Skin epidermis (tissue), 12 donors: ENCODE data around the gene GMNN.
"Not testable (repeated sequence)": the region's sequence is repeated elsewhere in the genome, so short reads cannot be mapped to it uniquely, and the experiment has no call there.

Source experiments
- H3K27ac ChIP-seq, 21 experiments: fragments of 200-600 bp; sonication (generic) in 11 of 21; one replicate each; pipeline ENCODE4 v1.5.0; 2020; ENCODE audit warnings: mild to moderate bottlenecking in 3 of 21, inconsistent platforms in 2 of 21, moderate library complexity in 2 of 21
- H3K4me3 ChIP-seq, 7 experiments: fragments of 200-600 bp; sonication (generic) in 2 of 7; one replicate each; pipeline ENCODE4 v1.5.0; 2020; ENCODE audit warnings: inconsistent platforms in 2 of 7, mild to moderate bottlenecking in 2 of 7, moderate library complexity in 1 of 7

Gene GMNN

DNA sequence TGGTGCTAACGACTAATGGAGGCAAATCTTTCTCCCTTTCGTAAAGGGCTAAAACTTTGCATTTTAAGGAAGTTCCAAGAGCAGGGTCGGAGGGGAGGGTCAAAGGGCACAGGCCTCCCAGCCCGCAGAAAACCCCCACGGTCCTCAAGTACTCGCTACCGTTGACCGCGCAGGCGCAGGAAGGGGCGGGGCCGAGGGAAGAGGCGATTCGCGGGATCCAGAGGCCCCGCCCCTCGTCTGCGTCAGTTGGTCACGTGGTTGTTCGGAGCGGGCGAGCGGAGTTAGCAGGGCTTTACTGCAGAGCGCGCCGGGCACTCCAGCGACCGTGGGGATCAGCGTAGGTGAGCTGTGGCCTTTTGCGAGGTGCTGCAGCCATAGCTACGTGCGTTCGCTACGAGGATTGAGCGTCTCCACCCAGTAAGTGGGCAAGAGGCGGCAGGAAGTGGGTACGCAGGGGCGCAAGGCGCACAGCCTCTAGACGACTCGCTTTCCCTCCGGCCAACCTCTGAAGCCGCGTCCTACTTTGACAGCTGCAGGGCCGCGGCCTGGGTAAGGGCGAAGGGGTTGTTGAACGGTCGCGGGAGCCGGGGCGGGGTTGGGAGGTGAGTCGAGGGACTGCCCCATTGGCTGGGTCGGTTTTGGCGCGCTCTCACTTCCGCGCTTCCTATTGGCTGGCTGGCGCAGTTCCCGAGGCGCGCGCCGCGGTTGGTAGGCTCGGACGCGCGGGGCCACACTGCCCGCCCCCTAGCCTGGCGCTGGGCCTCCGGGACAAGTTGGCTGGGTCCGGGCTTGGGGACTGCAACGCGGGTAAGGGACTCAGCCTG is at the start of gene GMNN:
Gene GMNN (plus strand): TSS at position 242 of the 824 bp plus-strand sequence. CDS start 2,310 bp downstream, outside the sequence.
- Histone ChIP-seq H3K27ac (peak within 1 kb of the TSS in 20 of 21 experiments; percentile 72 to 94 (median 86)), H3K4me3 (peak within 1 kb of the TSS; percentile 93 to 100 (median 100))

GRCh38 chr6:24730653-24731052 is 44.1 kb upstream of the GMNN start:
- not testable (repeated sequence) for H3K27ac ChIP-seq, H3K4me3 ChIP-seq

DNA sequence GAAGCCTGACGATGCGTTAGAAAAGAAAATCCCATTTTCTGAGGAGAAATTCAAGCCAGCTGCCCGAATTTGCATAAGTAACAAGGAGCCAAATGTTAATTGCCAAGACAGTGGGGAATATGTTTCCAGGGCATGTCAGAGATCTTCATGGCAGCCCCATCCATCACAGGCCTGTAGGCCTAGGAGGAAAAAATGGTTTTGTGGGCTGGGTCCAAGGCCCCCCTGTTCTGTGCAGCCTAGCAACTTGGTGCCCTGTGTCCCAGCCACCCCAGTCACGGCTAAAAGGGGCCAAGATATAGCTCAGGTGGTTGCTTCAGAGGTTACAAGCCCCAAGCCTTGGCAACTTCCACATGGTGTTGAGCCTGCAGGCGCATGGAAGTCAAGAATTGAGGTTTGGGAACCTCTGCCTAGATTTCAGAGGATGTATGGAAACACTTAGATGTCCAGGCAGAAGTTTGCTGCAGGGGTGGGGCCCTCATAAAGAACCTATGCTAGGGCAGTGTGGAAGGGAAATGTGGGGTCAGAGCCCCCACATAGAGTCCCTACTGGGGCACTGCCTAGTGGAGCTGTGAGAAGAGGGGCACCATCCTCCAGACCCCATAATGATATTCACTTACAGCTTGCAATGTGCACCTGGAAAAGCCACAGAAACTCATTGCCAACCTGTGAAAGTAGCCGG is 43.1 kb upstream of the GMNN start:
- H3K4me3 ChIP-seq, H3K27ac ChIP-seq: not testable (repeated sequence)

DNA sequence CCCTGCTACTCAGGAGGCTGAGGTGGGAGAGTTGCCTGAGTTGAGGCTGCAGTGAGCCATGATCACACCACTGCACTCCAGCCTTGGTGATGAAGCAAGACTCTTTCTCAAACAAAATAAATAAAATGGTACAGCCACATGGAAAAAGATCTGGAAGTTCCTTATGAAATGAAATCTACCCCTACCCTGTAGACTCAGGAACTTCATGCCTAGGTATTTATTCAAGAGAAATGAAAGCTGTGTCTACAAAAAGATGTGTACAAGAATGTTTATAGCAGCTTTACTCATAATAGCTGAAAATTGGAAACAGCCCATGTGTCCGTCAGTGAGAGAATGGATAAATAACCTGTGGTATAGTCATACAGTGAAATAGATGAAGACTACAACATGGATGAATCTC is 40.6 kb upstream of the GMNN start:
- Histone ChIP-seq H3K27ac (no peak overlapping the region), H3K4me3 (no peak overlapping the region)

- not testable (repeated sequence) for H3K27ac ChIP-seq, H3K4me3 ChIP-seq
These were observed 40.0 kb upstream of the GMNN start for GRCh38 chr6:24734710-24735109.

DNA sequence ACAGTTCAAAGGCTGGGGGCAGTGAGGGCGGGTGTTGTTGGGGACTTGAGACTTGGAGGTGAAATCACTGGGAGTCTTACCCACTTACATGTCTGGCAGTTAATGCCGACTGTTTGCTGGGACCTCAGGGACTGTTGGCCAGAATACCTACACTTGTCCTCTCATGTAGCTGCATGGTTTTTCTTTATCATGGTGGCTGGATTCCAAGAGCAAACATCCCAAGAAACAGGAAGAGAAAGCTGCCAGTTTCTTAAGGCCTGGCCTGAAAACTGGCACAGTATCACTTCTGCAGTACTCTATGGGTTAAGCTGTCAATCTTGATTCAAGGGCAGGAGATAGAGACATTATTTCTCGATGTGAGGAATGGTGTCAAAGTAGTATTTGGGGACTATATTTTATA is 36.0 kb upstream of the GMNN start:
- no peak overlapping the region for H3K4me3 ChIP-seq
- H3K27ac ChIP-seq: no peak overlapping the region

GRCh38 chr6:24740861-24741260 is 33.9 kb upstream of the GMNN start:
- no peak overlapping the region for H3K4me3 ChIP-seq
- no peak overlapping the region for H3K27ac ChIP-seq

- H3K4me3 ChIP-seq: no peak overlapping the region
- peak overlapping the region in 18 of 21 experiments; percentile 6 to 90 (median 79) for H3K27ac ChIP-seq
These were observed 32.5 kb upstream of the GMNN start for GRCh38 chr6:24742216-24742738.

- Histone ChIP-seq H3K4me3 (peak overlapping the region in 1 of 7 experiments; percentile 11), H3K27ac (peak overlapping the region in 19 of 21 experiments; percentile 48 to 90 (median 79))
These were observed 31.3 kb upstream of the GMNN start for GRCh38 chr6:24743265-24743943.

DNA sequence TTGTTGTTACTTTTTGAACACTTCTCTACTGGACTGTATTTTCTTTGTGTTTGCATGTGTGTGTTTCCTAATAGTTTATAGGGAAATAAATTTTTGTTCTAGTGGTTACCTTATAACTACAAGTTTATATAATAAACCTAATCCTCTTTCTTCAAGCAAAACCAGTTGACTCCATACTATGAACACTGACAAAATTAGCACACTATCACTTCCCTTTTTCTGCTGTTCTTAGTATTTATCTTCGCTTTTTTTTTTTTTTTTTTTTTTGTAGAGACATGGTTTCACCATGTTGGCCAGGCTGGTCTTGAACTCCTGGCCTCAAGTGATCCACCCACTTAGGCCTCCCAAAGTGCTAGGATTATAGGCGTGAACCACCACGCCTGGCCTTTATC is 30.8 kb upstream of the GMNN start:
- Histone ChIP-seq H3K27ac (peak overlapping the region in 16 of 21 experiments; percentile 48 to 90 (median 82)), H3K4me3 (no peak overlapping the region)

GRCh38 chr6:24744911-24745310 is 29.8 kb upstream of the GMNN start:
- Histone ChIP-seq H3K27ac (peak overlapping the region in 6 of 21 experiments; percentile 6 to 88 (median 83)), H3K4me3 (no peak overlapping the region)

- H3K4me3 ChIP-seq: no peak overlapping the region
- peak overlapping the region in 5 of 21 experiments; percentile 3 to 54 (median 34) for H3K27ac ChIP-seq
These were observed 25.4 kb upstream of the GMNN start for GRCh38 chr6:24749297-24749696.

DNA sequence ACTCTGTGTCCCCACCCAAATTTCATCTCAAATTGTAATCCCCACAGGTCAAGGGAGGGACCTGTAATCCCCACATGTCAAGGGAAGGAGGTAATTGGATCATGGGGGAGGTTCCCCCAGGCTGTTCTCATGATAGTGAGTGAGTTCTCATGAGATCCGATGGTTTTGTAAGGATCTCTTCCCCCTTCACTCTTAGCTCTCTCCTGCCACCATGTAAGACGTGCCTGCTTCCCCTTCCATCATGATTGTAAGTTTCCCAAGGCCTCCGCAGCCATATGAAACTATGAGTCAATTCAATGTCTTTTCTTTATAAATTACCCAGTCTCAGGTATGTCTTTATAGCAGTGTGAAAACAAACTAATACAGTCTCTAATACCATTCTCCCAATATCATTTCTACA is 23.9 kb upstream of the GMNN start:
- H3K4me3 ChIP-seq, H3K27ac ChIP-seq: not testable (repeated sequence)

GRCh38 chr6:24752503-24752902 is 22.2 kb upstream of the GMNN start:
- H3K4me3 ChIP-seq: no peak overlapping the region
- no peak overlapping the region for H3K27ac ChIP-seq

- Histone ChIP-seq H3K4me3 (no peak overlapping the region), H3K27ac (no peak overlapping the region)
These were observed 21.7 kb upstream of the GMNN start for GRCh38 chr6:24752917-24753492.

- Histone ChIP-seq H3K4me3 (no peak overlapping the region), H3K27ac (no peak overlapping the region)
These were observed 21.2 kb upstream of the GMNN start for GRCh38 chr6:24753545-24753944.

DNA sequence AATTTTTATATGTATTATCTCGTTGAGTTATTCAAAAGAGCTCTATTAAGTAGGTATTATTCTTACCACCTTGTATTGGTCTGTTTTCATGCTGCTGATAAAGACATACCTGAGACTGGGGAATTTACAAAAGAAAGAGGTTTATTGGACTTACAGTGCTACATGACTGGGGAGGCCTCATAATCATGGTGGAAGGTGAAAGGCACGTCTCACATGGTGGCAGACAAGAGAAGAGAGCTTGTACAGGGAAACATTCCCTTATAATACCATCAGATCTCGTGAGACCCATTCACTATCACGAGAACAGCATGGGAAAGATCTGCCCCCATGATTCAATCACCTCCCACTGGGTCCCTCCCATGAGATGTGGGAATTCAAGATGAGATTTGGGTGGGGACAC is 20.4 kb upstream of the GMNN start:
- not testable (repeated sequence) for H3K27ac ChIP-seq, H3K4me3 ChIP-seq

DNA sequence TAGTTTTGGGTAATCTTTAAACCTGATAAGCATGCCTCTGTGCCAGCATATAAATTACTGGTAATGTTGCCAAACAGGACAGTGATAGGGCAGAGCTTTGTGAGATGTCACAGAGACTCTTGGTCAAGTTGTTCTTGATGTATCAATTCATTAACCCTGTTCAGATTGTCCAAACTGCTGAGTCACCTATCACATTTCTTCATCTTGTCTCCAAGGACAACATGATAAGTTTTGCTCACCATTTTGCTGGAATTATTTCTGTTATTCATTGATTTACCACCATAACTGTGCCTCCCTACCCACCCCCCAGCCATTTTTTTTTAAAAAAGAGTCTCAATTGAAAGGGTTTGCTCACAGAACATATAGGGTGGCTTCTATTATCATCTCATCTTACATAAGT is 19.5 kb upstream of the GMNN start:
- no peak overlapping the region for H3K27ac ChIP-seq
- no peak overlapping the region for H3K4me3 ChIP-seq

DNA sequence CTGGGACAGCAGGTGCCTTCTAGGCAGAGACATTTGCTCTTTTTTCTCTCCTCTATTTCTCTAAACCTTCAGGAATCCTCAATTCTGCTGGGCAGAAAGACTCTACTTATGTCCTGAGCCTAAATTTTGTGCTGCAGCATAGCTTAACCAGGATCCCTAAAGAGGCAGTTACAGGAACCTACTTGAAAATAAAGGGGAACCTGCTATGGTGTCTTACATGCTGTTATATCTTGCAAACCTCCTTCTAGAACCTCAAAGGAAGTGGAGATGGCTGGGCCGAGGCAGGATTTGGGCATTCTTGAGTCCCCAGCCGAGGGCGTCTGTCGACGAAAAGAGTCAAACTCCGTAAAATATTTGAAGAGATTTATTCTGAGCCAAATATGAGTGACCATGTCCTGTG is 17.1 kb upstream of the GMNN start:
- Histone ChIP-seq H3K27ac (peak overlapping the region in 1 of 21 experiments; percentile 26), H3K4me3 (no peak overlapping the region)

DNA sequence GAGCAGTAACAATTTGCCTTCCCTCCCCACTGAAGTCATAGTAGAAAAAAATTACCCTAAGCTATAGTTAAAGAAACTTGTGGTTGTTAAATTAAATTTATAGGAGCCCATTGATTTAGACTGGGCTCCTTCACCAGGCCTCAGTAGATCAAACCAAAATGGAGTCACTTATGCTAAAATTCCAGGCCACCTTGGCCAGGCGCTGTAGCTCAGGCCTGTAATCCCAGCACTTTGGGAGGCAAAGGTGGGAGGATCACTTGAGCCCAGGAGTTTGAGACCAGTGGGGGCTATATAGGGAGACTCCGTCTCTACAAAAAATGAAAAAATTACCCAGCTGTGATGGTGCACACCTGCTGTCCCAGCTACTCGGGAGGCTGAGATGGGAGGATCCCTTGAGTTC is 15.0 kb upstream of the GMNN start:
- Histone ChIP-seq H3K27ac (no peak overlapping the region), H3K4me3 (no peak overlapping the region)
